ENCODE measurements around the gene ADCY3. TPM values are rescaled to one million over a fixed set of nuclear protein-coding genes. Genes with fewer than 3 reads are reported as not detected.

Gene ADCY3
- total and polyA plus RNA-seq, 2 experiments from 2014 or later = 9.1 to 47.4 TPM

GRCh38 chr2:24844023-24844685, 75.9 kb downstream of the ADCY3 start:
- Histone ChIP-seq H3K27me3 (replicated peaks; ENCODE audit: insufficient read depth) (no peaks in the 10 kb centered on the region), H3K9me2 (ENCODE audit: insufficient read depth) (no peaks in the 10 kb centered on the region), H3K79me2 (ENCODE audit: insufficient read depth) (no peaks in the 10 kb centered on the region), H3K4me3 (no peak overlapping the region), H3K9me3 (ENCODE audit: low read depth) (no peaks in the 10 kb centered on the region), H3K9ac (no peak overlapping the region), H3K27ac (no peak overlapping the region), H3K4me2 (ENCODE audit: unreplicated experiment) (no peak overlapping the region), H3F3A (ENCODE audit: insufficient read depth) (no peaks in the 10 kb centered on the region), H3K4me1 (ENCODE audit: insufficient read depth) (no peaks in the 10 kb centered on the region), H3K36me3 (ENCODE audit: low read depth) (no peaks in the 10 kb centered on the region), H2AFZ (no peak overlapping the region), H4K20me1 (ENCODE audit: insufficient read depth) (no peaks in the 10 kb centered on the region)
- DNase-seq = no peak
- in situ Hi-C loops (cut with MboI) = loop anchor here (25.0 kb wide), 1 partner anchor 293 kb away; no protein-coding TSS in a partner anchor
- WGBS, 2 experiments (ENCODE audit: low coverage in 1 of 2, low lambda C conversion rate in 2 of 2, missing lambda C conversion rate in 2 of 2) = 93 to 94% methylated on average over 9 of the region's 9 CpGs
- TF ChIP-seq EZH2 (IDR thresholded peaks at IDR 0.05; ENCODE audit: insufficient read depth, poor library complexity, severe bottlenecking) = no peak
- no peak for TF ChIP-seq EZH2phosphoT487 (IDR thresholded peaks at IDR 0.05; ENCODE audit: insufficient read depth, low read depth)

GRCh38 chr2:24843330-24843860, 76.6 kb downstream of the ADCY3 start:
- TF ChIP-seq EZH2phosphoT487 (IDR thresholded peaks at IDR 0.05; ENCODE audit: insufficient read depth, low read depth) (no peak), EZH2 (IDR thresholded peaks at IDR 0.05; ENCODE audit: insufficient read depth, poor library complexity, severe bottlenecking) (no peak)
- no peaks in the 10 kb centered on the region for H3F3A ChIP-seq (ENCODE audit: insufficient read depth)
- H3K9me3 ChIP-seq (ENCODE audit: low read depth) = no peaks in the 10 kb centered on the region
- no peak overlapping the region for H3K9ac ChIP-seq
- no peaks in the 10 kb centered on the region for H4K20me1 ChIP-seq (ENCODE audit: insufficient read depth)
- H3K4me3 ChIP-seq = no peak overlapping the region
- H3K4me2 ChIP-seq (ENCODE audit: unreplicated experiment) = no peak overlapping the region
- no peaks in the 10 kb centered on the region for H3K27me3 ChIP-seq (replicated peaks; ENCODE audit: insufficient read depth)
- H3K79me2 ChIP-seq (ENCODE audit: insufficient read depth) = no peaks in the 10 kb centered on the region
- no peaks in the 10 kb centered on the region for H3K9me2 ChIP-seq (ENCODE audit: insufficient read depth)
- H3K36me3 ChIP-seq (ENCODE audit: low read depth) = no peaks in the 10 kb centered on the region
- WGBS, 2 experiments (ENCODE audit: low coverage in 1 of 2, low lambda C conversion rate in 2 of 2, missing lambda C conversion rate in 2 of 2) = 92 to 94% methylated on average over 12 of the region's 12 CpGs
- in situ Hi-C loops (cut with MboI) = loop anchor here (25.0 kb wide), 1 partner anchor 294 kb away; no protein-coding TSS in a partner anchor
- no peak overlapping the region for H2AFZ ChIP-seq
- no peak for DNase-seq
- H3K27ac ChIP-seq = no peak overlapping the region
- H3K4me1 ChIP-seq (ENCODE audit: insufficient read depth) = no peaks in the 10 kb centered on the region

DNA sequence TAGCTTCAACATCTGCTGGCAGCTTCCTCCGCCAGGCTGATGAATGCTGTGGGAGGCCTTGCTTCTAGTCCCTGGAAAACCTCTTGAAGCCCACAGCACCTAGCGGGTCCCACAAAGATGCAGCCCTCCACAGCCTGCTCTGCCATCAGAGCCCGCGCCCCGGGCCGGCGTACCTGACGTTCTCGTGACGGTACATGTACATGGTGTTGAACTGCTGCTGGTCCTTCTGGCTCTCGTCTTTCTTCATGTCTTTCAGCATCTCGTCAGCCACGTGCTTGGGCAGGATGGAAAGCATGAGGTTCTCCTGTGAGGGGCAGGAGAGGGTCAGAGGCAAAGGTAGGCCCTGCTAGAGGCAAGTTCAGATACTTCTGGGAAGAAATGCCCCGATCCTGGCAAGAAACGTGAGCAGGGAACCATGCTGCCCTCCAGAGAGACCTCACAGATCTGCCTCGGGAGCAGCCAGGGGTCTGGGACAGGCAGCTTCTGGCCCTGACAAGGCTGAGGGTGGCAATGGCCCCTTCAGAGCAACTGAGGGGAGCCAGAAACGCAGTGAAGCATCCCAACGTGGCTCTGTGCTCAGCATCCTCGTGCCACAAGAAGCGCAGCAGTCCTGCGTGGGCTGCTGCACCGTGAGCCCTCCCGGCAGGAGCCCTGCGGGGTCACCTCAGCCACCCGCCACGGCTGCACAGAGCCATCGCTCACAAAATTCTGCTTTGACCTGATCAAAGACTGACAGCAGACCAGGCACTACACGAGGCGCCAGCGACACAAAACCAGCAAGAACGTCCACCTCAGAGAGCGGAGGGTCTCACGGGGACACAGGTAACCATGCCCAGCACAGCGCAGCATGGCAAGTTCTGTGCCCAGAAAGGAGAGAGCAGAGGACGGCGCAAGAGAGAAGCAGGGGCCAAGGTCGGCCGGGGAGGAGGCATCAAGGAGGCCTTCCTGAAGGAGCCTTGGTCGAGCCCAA, 77.7 kb downstream of the ADCY3 start:
- no peaks in the 10 kb centered on the region for H3K9me3 ChIP-seq (ENCODE audit: low read depth)
- 97% methylated on average over 39 of the region's 39 CpGs for WGBS, 2 experiments (ENCODE audit: low coverage in 1 of 2, low lambda C conversion rate in 2 of 2, missing lambda C conversion rate in 2 of 2)
- H3K4me3 ChIP-seq = no peak overlapping the region
- H4K20me1 ChIP-seq (ENCODE audit: insufficient read depth) = no peaks in the 10 kb centered on the region
- DNase-seq = no peak
- H2AFZ ChIP-seq = no peak overlapping the region
- H3K9me2 ChIP-seq (ENCODE audit: insufficient read depth) = no peaks in the 10 kb centered on the region
- no peaks in the 10 kb centered on the region for H3K27me3 ChIP-seq (replicated peaks; ENCODE audit: insufficient read depth)
- no peak overlapping the region for H3K9ac ChIP-seq
- H3K4me2 ChIP-seq (ENCODE audit: unreplicated experiment) = no peak overlapping the region
- H3K27ac ChIP-seq = no peak overlapping the region
- no peaks in the 10 kb centered on the region for H3K36me3 ChIP-seq (ENCODE audit: low read depth)
- H3F3A ChIP-seq (ENCODE audit: insufficient read depth) = no peaks in the 10 kb centered on the region
- TF ChIP-seq EZH2 (IDR thresholded peaks at IDR 0.05; ENCODE audit: insufficient read depth, poor library complexity, severe bottlenecking) (no peak), EZH2phosphoT487 (IDR thresholded peaks at IDR 0.05; ENCODE audit: insufficient read depth, low read depth) (no peak)
- in situ Hi-C loops (cut with MboI) = loop anchor here (25.0 kb wide), 1 partner anchor 295 kb away; no protein-coding TSS in a partner anchor
- no peaks in the 10 kb centered on the region for H3K79me2 ChIP-seq (ENCODE audit: insufficient read depth)
- no peaks in the 10 kb centered on the region for H3K4me1 ChIP-seq (ENCODE audit: insufficient read depth)

Measured in GM23248 (cell line).